ENCODE results near the gene CREB3L1.

DNA sequence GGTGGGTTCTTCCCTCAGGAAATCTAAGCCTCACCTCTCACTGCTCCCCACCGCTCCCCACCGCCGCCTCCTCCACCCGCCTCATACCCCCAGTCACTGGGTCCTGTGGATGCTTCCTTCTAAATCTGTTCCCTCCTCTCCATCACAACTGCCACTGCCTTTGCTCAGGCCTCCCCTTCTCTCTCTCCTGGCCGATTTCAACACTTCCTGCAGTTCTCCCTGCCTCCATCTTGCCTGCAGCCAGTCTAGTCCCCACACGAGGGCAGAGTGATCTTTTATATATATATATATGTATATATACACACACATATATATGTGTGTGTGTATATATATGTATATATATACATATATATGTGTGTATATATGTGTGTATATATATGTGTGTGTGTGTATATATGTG is 27.8 kb downstream of the CREB3L1 start:
- TF ChIP-seq, protein P1, sequence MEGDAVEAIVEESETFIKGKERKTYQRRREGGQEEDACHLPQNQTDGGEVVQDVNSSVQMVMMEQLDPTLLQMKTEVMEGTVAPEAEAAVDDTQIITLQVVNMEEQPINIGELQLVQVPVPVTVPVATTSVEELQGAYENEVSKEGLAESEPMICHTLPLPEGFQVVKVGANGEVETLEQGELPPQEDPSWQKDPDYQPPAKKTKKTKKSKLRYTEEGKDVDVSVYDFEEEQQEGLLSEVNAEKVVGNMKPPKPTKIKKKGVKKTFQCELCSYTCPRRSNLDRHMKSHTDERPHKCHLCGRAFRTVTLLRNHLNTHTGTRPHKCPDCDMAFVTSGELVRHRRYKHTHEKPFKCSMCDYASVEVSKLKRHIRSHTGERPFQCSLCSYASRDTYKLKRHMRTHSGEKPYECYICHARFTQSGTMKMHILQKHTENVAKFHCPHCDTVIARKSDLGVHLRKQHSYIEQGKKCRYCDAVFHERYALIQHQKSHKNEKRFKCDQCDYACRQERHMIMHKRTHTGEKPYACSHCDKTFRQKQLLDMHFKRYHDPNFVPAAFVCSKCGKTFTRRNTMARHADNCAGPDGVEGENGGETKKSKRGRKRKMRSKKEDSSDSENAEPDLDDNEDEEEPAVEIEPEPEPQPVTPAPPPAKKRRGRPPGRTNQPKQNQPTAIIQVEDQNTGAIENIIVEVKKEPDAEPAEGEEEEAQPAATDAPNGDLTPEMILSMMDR (IDR thresholded peaks at IDR 0.05 in 8 of 11, conservative IDR thresholded peaks at IDR 0.05 in 3 of 11), result peak in 2 of 11 experiments; percentile 21 to 29
- TF ChIP-seq POLR2A (IDR thresholded peaks at IDR 0.05), result no peak
